HepG2 (cell line): Measurements from ENCODE around the gene KIAA0232. TPM values are rescaled to one million over a fixed set of nuclear protein-coding genes. Genes with fewer than 3 reads are reported as not detected.

Experiments used
- CENPX ChIP-seq: sonication (generic); formaldehyde crosslinking; IDR thresholded peaks from 2 replicates; pipeline ENCODE4 v1.9.0; 2021; ENCODE audit warnings: mild to moderate bottlenecking, missing genetic modification reagents, moderate library complexity
- ETV6 ChIP-seq: sonication (generic); formaldehyde crosslinking; conservative IDR thresholded peaks from 2 replicates; pipeline ENCODE4 v1.4.0; 2020; ENCODE audit warnings: missing genetic modification reagents
- GLI4 ChIP-seq: sonication (generic); formaldehyde crosslinking; IDR thresholded peaks from 2 replicates; pipeline ENCODE4 v1.5.1; 2020; ENCODE audit warnings: missing genetic modification reagents, mild to moderate bottlenecking, moderate library complexity, borderline replicate concordance
- HOMEZ ChIP-seq: IDR thresholded peaks from 2 replicates; pipeline ENCODE4 v1.6.1; 2016; ENCODE audit warnings: low read depth
- NFE2L1 ChIP-seq: sonication (generic); formaldehyde crosslinking; IDR thresholded peaks from 2 replicates; pipeline ENCODE4 v1.4.0; 2020; ENCODE audit warnings: missing genetic modification reagents, mild to moderate bottlenecking, borderline replicate concordance
- NR2C2 ChIP-seq: sonication (generic); formaldehyde crosslinking; IDR thresholded peaks from 2 replicates; pipeline ENCODE4 v1.4.0; 2020; ENCODE audit warnings: missing genetic modification reagents, mild to moderate bottlenecking, moderate library complexity, borderline replicate concordance
- NRL ChIP-seq: sonication (generic); formaldehyde crosslinking; IDR thresholded peaks from 2 replicates; pipeline ENCODE4 v1.5.0; 2020; ENCODE audit warnings: missing genetic modification reagents, mild to moderate bottlenecking, moderate library complexity, borderline replicate concordance
- PATZ1 ChIP-seq: sonication (generic); formaldehyde crosslinking; IDR thresholded peaks from 2 replicates; pipeline ENCODE4 v1.4.0; 2020; ENCODE audit warnings: missing genetic modification reagents
- UBTF ChIP-seq: sonication (generic); formaldehyde crosslinking; IDR thresholded peaks from 2 replicates; pipeline ENCODE4 v1.4.0; 2020; ENCODE audit warnings: mild to moderate bottlenecking, missing genetic modification reagents
- YEATS4 ChIP-seq: sonication (generic); formaldehyde crosslinking; IDR thresholded peaks from 2 replicates; pipeline ENCODE4 v1.4.0; 2020; ENCODE audit warnings: missing genetic modification reagents, borderline replicate concordance
- ZNF781 ChIP-seq: sonication (generic); formaldehyde crosslinking; IDR thresholded peaks from 2 replicates; pipeline ENCODE4 v1.5.1; 2020; ENCODE audit warnings: borderline replicate concordance, mild to moderate bottlenecking, missing genetic modification reagents; ENCODE audit errors: not compliant biosample characterization
- ZNF792 ChIP-seq: IDR thresholded peaks from 2 replicates; pipeline ENCODE4 v1.6.1; 2016
- polyA plus RNA-seq, 8 experiments: library from polyadenylated mRNA; depleted of rRNA in 3 of 8; stranded (reverse) in 7 of 8; unstranded in 1 of 8; fragments of >200 nt; fragmentation: Illumina TruSeq in 4 of 8; extraction: Trizol in 4 of 8; gene quantifications; 2 replicates each; pipeline versions ENCODE4 v1.2.1 to v1.2.3, GENCODE V29; 2011 to 2016; ENCODE audit warnings: low read depth in 4 of 8, missing spikeins in 1 of 8, mixed read lengths in 1 of 8; ENCODE audit not compliant: insufficient read depth in 1 of 8
- total RNA-seq, 5 experiments: library from RNA; depleted of rRNA; stranded (reverse); fragments of >200 nt; fragmentation: Illumina TruSeq; extraction: Trizol; gene quantifications; 2 replicates each; pipeline ENCODE4 v1.2.3, GENCODE V29; 2016; ENCODE audit warnings: low read depth in 1 of 5
- TF ChIP-seq, protein P1 (sequence below): sonication (generic); formaldehyde crosslinking; IDR thresholded peaks from one replicate; pipeline ENCODE4 v1.5.1; 2020; ENCODE audit warnings: mild to moderate bottlenecking, missing genetic modification reagents; ENCODE audit errors: not compliant biosample characterization

The KIAA0232 gene
- total and polyA plus RNA-seq, 2 of the 13 experiments (the other 11 are each of a cell fraction or from before 2014, with no cell fraction given), result 7.8 to 17.1 TPM

- TF ChIP-seq NFE2L1 (CRISPR knock-in tag), result no peak
- TF ChIP-seq ETV6 (CRISPR knock-in tag), result peak; percentile 27; the same call in 1 of the 2 replicates
- TF ChIP-seq NRL, result no peak
- TF ChIP-seq GLI4 (CRISPR knock-in tag), result no peak
- TF ChIP-seq, protein P1, sequence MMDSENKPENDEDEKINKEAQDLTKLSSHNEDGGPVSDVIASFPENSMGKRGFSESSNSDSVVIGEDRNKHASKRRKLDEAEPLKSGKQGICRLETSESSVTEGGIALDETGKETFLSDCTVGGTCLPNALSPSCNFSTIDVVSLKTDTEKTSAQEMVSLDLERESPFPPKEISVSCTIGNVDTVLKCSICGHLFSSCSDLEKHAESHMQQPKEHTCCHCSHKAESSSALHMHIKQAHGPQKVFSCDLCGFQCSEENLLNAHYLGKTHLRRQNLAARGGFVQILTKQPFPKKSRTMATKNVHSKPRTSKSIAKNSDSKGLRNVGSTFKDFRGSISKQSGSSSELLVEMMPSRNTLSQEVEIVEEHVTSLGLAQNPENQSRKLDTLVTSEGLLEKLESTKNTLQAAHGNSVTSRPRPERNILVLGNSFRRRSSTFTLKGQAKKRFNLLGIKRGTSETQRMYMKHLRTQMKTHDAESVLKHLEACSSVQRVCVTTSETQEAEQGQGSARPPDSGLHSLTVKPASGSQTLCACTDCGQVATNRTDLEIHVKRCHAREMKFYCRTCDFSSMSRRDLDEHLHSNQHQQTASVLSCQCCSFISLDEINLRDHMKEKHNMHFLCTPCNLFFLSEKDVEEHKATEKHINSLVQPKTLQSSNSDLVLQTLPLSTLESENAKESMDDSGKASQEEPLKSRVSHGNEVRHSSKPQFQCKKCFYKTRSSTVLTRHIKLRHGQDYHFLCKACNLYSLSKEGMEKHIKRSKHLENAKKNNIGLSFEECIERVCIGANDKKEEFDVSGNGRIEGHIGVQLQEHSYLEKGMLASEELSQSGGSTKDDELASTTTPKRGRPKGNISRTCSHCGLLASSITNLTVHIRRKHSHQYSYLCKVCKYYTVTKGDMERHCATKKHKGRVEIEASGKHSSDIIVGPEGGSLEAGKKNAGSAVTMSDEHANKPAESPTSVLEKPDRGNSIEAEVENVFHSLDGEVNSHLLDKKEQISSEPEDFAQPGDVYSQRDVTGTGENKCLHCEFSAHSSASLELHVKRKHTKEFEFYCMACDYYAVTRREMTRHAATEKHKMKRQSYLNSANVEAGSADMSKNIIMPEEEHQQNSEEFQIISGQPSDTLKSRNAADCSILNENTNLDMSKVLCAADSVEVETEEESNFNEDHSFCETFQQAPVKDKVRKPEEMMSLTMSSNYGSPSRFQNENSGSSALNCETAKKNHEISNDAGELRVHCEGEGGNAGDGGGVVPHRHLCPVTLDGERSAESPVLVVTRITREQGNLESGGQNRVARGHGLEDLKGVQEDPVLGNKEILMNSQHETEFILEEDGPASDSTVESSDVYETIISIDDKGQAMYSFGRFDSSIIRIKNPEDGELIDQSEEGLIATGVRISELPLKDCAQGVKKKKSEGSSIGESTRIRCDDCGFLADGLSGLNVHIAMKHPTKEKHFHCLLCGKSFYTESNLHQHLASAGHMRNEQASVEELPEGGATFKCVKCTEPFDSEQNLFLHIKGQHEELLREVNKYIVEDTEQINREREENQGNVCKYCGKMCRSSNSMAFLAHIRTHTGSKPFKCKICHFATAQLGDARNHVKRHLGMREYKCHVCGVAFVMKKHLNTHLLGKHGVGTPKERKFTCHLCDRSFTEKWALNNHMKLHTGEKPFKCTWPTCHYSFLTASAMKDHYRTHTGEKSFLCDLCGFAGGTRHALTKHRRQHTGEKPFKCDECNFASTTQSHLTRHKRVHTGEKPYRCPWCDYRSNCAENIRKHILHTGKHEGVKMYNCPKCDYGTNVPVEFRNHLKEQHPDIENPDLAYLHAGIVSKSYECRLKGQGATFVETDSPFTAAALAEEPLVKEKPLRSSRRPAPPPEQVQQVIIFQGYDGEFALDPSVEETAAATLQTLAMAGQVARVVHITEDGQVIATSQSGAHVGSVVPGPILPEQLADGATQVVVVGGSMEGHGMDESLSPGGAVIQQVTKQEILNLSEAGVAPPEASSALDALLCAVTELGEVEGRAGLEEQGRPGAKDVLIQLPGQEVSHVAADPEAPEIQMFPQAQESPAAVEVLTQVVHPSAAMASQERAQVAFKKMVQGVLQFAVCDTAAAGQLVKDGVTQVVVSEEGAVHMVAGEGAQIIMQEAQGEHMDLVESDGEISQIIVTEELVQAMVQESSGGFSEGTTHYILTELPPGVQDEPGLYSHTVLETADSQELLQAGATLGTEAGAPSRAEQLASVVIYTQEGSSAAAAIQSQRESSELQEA (CRISPR knock-in tag), result no peak
- no peak for TF ChIP-seq ZNF781 (CRISPR knock-in tag)
- TF ChIP-seq UBTF, result peak; percentile 79
- no peak for TF ChIP-seq CENPX (CRISPR knock-in tag)
- no peak for TF ChIP-seq HOMEZ (CRISPR knock-in tag)
- TF ChIP-seq NR2C2 (CRISPR knock-in tag), result peak; percentile 46; the same call in 1 of the 2 replicates
- peak; percentile 76 for TF ChIP-seq PATZ1
- peak; percentile 86 for TF ChIP-seq YEATS4
- no peak for TF ChIP-seq ZNF792
Observed at GRCh38 chr4:6909113-6909969, 126.8 kb downstream of the KIAA0232 start, which contains the start of gene TBC1D14 (continued).
